Muscle layer of duodenum (tissue), 2 donors: ENCODE measurements around the gene CYP3A7.
"Not testable (repeated sequence)": the region's sequence is repeated elsewhere in the genome, so short reads cannot be mapped to it uniquely, and the experiment has no call there.

Source experiments
- H3K27ac ChIP-seq: one replicate; pipeline ENCODE4 v1.7.0; 2013; ENCODE audit warnings: mild to moderate bottlenecking, low read length
- H3K27me3 ChIP-seq: one replicate; pipeline ENCODE4 v1.7.0; 2013; ENCODE audit warnings: low read depth, mild to moderate bottlenecking, control low read depth, low read length
- H3K36me3 ChIP-seq, 2 donors: one replicate each; pipeline ENCODE4 v1.7.0; 2013; ENCODE audit warnings: low read length in 2 of 2, control low read depth in 1 of 2, mild to moderate bottlenecking in 1 of 2; ENCODE audit not compliant: insufficient read depth in 2 of 2, control insufficient read depth in 1 of 2
- H3K4me1 ChIP-seq, 2 donors: one replicate each; pipeline ENCODE4 v1.7.0; 2013; ENCODE audit warnings: low read length in 2 of 2, mild to moderate bottlenecking in 2 of 2, control low read depth in 1 of 2, moderate library complexity in 1 of 2; ENCODE audit not compliant: insufficient read depth in 2 of 2, control insufficient read depth in 1 of 2
- H3K4me3 ChIP-seq, 2 donors: one replicate each; pipeline ENCODE4 v1.7.0; 2013; ENCODE audit warnings: low read length in 2 of 2, low read depth in 1 of 2, mild to moderate bottlenecking in 1 of 2
- H3K9me3 ChIP-seq, 2 donors: one replicate each; pipeline ENCODE4 v1.7.0; 2013; ENCODE audit warnings: low read length in 2 of 2, control low read depth in 1 of 2, mild to moderate bottlenecking in 1 of 2; ENCODE audit not compliant: control insufficient read depth in 1 of 2
- donor health status: healthy.

CYP3A7 gene

GRCh38 chr7:99679032-99679399 is 56.0 kb downstream of the CYP3A7 start:
- H3K36me3 ChIP-seq, result no peaks in the 10 kb centered on the region

GRCh38 chr7:99677648-99678045 is 57.3 kb downstream of the CYP3A7 start:
- Histone ChIP-seq H3K36me3 (no peaks in the 10 kb centered on the region), H3K4me3 (peak overlapping the region in 1 of 2 donors; percentile 65), H3K27ac (peak overlapping the region; percentile 74), H3K4me1 (no peaks in the 10 kb centered on the region), H3K9me3 (peaks cover 0 to 5% of the 10 kb centered on the region in 2 donors), H3K27me3 (no peaks in the 10 kb centered on the region)

More at GRCh38 chr7:99679032-99679399, 56.0 kb downstream of the CYP3A7 start:
- peaks cover 0 to 5% of the 10 kb centered on the region in 2 donors for H3K9me3 ChIP-seq
- H3K27ac ChIP-seq, result peak overlapping the region; percentile 74
- no peaks in the 10 kb centered on the region for H3K4me1 ChIP-seq
- H3K4me3 ChIP-seq, result peak overlapping the region in 1 of 2 donors; percentile 65
- no peaks in the 10 kb centered on the region for H3K27me3 ChIP-seq

GRCh38 chr7:99677013-99677647 is 57.9 kb downstream of the CYP3A7 start:
- Histone ChIP-seq H3K9me3 (peaks cover 0 to 5% of the 10 kb centered on the region in 2 donors), H3K27me3 (no peaks in the 10 kb centered on the region), H3K27ac (no peak overlapping the region), H3K36me3 (no peaks in the 10 kb centered on the region), H3K4me1 (no peaks in the 10 kb centered on the region), H3K4me3 (peak overlapping the region in 1 of 2 donors; percentile 65)

DNA sequence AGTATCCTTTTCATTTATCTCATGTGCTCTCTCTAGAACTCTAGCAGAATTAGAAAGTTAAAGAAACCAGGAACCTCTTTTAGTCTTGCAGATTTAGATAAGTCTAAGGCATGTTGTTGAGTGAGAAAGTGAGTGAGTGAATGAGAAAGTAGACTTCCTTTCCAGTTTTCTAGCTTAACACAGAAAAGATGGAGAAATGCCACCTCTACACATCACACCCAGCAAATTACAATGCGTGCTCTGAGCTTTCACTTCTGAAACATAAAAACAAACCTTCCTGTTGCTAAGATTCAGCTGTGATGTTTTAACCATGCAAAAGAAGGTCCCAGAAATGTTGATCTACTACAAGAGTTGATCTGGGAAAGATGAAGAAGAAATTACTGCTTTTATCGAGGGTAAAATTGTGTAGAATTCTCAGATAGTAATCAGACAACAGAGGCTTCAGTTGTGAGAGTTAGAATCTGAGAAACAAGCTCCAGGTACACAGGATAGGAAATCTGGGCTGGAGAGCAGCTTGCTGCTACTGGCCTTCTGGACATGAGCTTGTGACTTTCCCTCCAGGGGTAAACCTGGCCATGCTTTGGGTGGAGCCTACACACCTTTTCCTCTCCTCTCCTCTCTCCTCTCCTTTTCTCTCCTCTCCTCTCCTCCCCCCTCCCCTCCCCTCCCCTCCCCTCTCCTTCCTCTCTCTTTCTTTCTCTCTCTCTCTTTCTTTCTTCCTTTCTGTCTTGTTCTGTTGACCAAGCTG is 59.8 kb downstream of the CYP3A7 start:
- H3K27ac ChIP-seq, result no peak overlapping the region
- no peaks in the 10 kb centered on the region for H3K9me3 ChIP-seq
- no peak overlapping the region for H3K4me3 ChIP-seq
- peaks cover 0 to 2% of the 10 kb centered on the region in 2 donors for H3K36me3 ChIP-seq
- no peaks in the 10 kb centered on the region for H3K27me3 ChIP-seq
- H3K4me1 ChIP-seq, result no peaks in the 10 kb centered on the region

DNA sequence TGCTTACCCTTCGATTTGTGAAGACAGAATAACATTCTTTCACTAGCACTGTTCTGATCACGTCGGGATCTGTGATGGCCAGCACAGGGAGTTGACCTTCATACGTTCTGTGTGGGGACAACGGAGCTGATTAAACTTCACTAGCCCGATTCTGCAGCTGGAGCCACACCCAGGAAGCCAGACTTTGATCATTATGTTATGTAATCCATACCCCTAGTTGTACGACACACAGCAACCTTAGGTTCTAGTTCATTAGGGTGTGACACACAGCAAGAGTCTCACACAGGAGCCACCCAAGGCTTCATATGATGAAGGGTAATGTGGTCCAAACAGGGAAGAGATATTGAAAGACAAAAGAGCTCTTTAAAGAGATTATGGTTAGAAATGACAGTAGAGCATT is 62.4 kb downstream of the CYP3A7 start:
- peaks cover 0 to 9% of the 10 kb centered on the region in 2 donors for H3K36me3 ChIP-seq
- H3K27ac ChIP-seq, result no peak overlapping the region

DNA sequence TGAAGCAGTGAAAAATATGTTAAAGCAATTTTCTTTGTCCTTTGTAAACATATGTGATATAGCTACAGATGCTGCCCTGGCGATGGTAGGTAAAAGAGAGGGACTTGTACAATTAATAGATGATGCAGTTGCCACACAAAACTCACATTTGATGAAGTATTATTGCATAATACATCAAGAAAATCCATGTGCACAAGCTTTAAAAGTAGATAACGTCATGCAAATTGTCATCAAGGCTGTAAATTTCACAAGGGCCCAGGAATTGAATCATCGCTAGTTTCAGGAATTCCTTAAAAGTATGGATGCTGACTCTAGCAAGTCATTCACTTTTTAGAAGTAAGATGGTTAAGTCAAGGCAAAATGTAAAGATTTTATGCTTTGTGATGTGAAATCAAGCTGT is 65.2 kb downstream of the CYP3A7 start:
- Histone ChIP-seq H3K27ac (no peak overlapping the region), H3K4me3 (no peak overlapping the region), H3K4me1 (no peaks in the 10 kb centered on the region), H3K9me3 (no peaks in the 10 kb centered on the region), H3K36me3 (peaks cover 0 to 13% of the 10 kb centered on the region in 2 donors), H3K27me3 (no peaks in the 10 kb centered on the region)

More for the DNA sequence above, 62.4 kb downstream of the CYP3A7 start:
- Histone ChIP-seq H3K4me3 (no peak overlapping the region), H3K27me3 (no peaks in the 10 kb centered on the region), H3K4me1 (no peaks in the 10 kb centered on the region), H3K9me3 (no peaks in the 10 kb centered on the region)

- no peak overlapping the region for H3K4me3 ChIP-seq
- no peak overlapping the region for H3K27ac ChIP-seq
- peaks cover 0 to 22% of the 10 kb centered on the region in 2 donors for H3K36me3 ChIP-seq
- no peaks in the 10 kb centered on the region for H3K27me3 ChIP-seq
- H3K9me3 ChIP-seq, result no peaks in the 10 kb centered on the region
- no peaks in the 10 kb centered on the region for H3K4me1 ChIP-seq
Measured at GRCh38 chr7:99668541-99668940, 66.5 kb downstream of the CYP3A7 start.

GRCh38 chr7:99667179-99667578 is 67.8 kb downstream of the CYP3A7 start:
- peaks cover 7 to 36% of the 10 kb centered on the region in 2 donors for H3K36me3 ChIP-seq
- H3K4me1 ChIP-seq, result no peaks in the 10 kb centered on the region
- H3K4me3 ChIP-seq, result no peak overlapping the region
- H3K9me3 ChIP-seq, result no peaks in the 10 kb centered on the region
- no peak overlapping the region for H3K27ac ChIP-seq
- no peaks in the 10 kb centered on the region for H3K27me3 ChIP-seq

- no peaks in the 10 kb centered on the region for H3K4me1 ChIP-seq
- no peaks in the 10 kb centered on the region for H3K27me3 ChIP-seq
- H3K4me3 ChIP-seq, result no peak overlapping the region
- H3K27ac ChIP-seq, result no peak overlapping the region
- peaks cover 11 to 42% of the 10 kb centered on the region in 2 donors for H3K36me3 ChIP-seq
- no peaks in the 10 kb centered on the region for H3K9me3 ChIP-seq
Measured at GRCh38 chr7:99666013-99666395, 69.0 kb downstream of the CYP3A7 start.

DNA sequence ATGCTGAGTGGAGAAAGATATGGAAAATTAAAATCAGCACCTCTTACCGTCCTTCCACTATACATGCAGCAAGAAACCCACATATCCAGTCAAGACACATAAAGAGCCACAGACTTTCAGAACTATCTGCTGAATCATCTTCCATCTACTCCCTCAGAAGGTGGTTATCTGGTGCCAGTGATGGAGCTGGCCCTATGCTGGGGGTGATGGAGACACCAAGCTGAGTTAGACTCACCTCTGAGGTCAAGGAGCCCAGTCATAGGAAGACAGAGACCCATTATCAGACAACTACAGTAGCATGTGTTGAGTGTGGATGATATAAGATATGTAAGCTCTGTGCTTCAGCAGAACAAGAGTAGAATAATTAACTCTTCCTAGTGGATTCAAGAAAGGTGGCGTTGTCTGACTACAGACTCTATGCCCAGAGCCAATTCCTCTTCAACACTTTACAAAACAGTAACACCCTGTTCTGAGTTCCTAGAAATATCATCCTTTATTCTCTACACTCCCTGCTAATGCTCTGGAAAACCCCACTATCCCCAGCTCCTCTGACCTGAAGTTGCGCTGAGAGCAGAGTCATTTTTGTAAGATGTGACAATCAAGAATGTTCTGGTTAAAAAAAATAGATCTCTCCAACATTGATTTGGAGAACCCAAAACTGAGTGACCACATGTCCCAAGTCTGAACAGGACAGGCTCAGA is 69.5 kb downstream of the CYP3A7 start:
- Histone ChIP-seq H3K27me3 (no peaks in the 10 kb centered on the region), H3K4me1 (no peaks in the 10 kb centered on the region), H3K9me3 (no peaks in the 10 kb centered on the region), H3K4me3 (no peak overlapping the region), H3K27ac (no peak overlapping the region), H3K36me3 (peaks cover 16 to 42% of the 10 kb centered on the region in 2 donors)

DNA sequence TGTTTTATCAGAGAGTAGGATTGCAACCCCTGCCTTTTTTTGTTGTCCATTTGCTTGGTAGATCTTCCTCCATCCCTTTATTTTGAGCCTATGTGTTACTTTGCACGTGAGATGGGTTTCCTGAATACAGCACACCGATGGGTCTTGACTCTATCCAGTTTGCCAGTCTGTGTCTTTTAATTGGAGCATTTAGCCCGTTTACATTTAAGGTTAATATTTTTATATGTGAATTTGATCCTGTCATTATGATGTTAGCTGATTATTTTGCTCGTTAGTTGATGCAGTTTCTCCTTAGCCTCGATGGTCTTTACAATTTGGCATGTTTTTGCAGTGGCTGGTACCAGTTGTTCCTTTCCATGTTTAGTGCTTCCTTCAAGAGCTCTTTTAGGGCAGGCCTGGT is 77.1 kb downstream of the CYP3A7 start:
- not testable (repeated sequence) for H3K4me1 ChIP-seq, H3K27me3 ChIP-seq, H3K4me3 ChIP-seq, H3K27ac ChIP-seq, H3K9me3 ChIP-seq
- H3K36me3 ChIP-seq, result peaks cover 15 to 17% of the 10 kb centered on the region in 2 donors
